Left lobe of liver (tissue), 2 donors: ENCODE results near the gene VAPA. TPM values are rescaled to one million over a fixed set of nuclear protein-coding genes. Genes with fewer than 3 reads are reported as not detected.

Source experiments
- ATAC-seq: fragments of 200-7000 bp; cut with Tn5 transposase; one replicate; pipeline ENCODE4 v1.9.1; 2020; ENCODE audit warnings: mild to moderate bottlenecking, moderate library complexity
- DNase-seq: peaks from one replicate; pipeline ENCODE4 v3.0.0-alpha.2; 2020; ENCODE audit warnings: low spot score
- total RNA-seq: library from RNA; stranded (reverse); gene quantifications from one replicate; pipeline ENCODE4 v1.2.1, GENCODE V29; 2021
- donor health status: DM: no; HTN: no; CAD: no; lungs with moderate emphysema.
- donor health status: DM: no; HTN: yes; CAD: no.

The VAPA gene
- total RNA-seq, 1 donor from 2014 or later, result 72.4 TPM

GRCh38 chr18:9968081-9968848, 54.4 kb downstream of the VAPA start:
- no peak for ATAC-seq

GRCh38 chr18:9969247-9969646, 55.4 kb downstream of the VAPA start:
- no peak for ATAC-seq
- no peak for DNase-seq

More at GRCh38 chr18:9968081-9968848, 54.4 kb downstream of the VAPA start:
- no peak for DNase-seq

DNA sequence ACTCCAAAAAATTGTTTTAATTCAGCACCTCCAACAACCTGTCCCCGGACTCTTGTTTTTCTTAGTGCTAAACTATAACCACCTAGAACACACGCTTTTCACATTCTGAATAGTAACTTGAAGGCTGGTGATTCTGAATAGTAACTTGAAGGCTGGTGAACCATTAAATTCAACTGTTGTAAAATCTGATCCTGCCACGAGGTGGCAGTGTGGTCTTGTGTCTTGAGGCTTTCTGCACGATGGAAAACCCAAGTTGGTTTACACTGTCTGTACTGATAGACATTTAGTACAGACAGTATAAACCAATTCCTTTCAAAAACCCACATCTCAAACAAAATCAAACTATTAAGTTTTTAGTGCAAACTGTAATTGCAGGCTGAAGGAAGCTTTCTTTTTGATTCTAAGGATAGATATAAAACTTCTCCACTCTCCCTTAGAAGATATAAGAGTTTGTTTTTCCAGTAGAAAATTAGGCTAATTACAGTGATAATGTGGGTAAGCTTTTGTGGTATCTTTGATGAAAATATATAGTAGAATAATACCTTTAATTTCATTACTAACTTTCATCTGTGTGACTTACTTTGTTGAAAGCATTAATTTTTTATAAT, 57.6 kb downstream of the VAPA start:
- ATAC-seq (peak; percentile 97), DNase-seq (peak; percentile 68)

GRCh38 chr18:9973470-9973869, 59.7 kb downstream of the VAPA start:
- ATAC-seq, result no peak
- DNase-seq, result no peak

GRCh38 chr18:9974279-9974915, 60.6 kb downstream of the VAPA start:
- no peak for ATAC-seq
- no peak for DNase-seq

- DNase-seq (no peak), ATAC-seq (no peak)
Observed at GRCh38 chr18:9975658-9976057, 61.8 kb downstream of the VAPA start.

GRCh38 chr18:9982711-9983110, 68.9 kb downstream of the VAPA start:
- DNase-seq (no peak), ATAC-seq (no peak)

- DNase-seq, result no peak
- no peak for ATAC-seq
Observed at GRCh38 chr18:9984080-9984479, 70.3 kb downstream of the VAPA start.

DNA sequence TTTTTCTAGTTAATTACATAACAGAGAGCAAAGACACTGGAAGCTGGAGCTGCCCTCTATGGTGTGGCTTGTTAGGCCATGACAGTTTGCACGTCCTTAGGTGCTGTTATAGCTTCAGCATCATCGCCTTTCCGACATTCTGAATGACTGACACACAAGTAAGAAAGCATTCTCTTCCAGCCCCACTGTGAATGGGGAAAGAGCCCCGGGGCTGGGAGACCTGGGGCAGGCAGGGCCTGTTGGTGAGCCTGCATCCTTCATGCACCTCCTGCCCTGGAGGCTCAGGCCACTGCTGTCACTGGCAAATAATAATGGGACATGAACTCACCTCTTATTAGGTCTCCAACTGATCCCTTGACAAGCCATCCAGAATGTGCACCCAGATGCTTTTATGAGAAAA, 71.8 kb downstream of the VAPA start:
- ATAC-seq (no peak), DNase-seq (no peak)

GRCh38 chr18:9986156-9986930, 72.5 kb downstream of the VAPA start:
- DNase-seq (no peak), ATAC-seq (no peak)

DNA sequence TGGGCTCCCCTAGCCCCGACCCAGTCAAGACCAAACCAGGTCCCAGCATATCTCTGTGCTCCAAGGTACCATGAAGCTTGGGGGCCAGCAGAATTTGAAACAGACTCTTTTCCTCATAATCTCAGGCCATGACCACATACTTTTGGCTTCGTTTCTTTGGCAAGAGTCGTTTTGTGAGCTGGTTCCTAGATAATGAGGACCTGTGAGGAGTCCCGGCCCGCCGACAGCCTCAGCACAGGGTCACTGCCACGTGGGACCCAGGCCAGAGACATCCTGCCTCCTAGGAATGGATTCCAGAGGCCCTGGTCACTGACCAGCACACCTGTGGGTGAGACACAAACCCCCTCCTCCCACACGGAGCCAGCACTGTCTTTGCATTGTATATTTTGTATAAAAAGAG, 73.5 kb downstream of the VAPA start:
- ATAC-seq (peak; percentile 22), DNase-seq (no peak)

DNA sequence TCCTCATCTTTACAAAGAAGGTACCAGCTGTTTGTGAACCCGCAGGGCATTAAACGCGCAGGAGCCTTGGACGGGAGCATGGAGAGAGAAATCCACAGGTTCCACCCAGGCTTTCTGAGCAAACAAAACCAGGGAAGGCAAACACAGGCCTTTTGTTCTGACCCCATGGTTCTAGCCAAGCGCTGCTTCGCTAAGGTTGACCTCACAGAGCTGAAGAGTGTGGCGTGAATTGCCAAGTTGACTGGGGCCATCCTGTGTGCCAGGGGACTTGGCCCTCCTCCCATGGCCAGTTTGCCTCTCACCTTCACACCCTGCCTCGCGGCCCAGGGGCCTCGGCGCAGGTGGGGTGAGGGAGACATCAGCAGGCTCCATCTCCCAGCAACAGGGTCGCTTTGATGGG, 74.1 kb downstream of the VAPA start:
- ATAC-seq (peak; percentile 82), DNase-seq (peak; percentile 58)

DNA sequence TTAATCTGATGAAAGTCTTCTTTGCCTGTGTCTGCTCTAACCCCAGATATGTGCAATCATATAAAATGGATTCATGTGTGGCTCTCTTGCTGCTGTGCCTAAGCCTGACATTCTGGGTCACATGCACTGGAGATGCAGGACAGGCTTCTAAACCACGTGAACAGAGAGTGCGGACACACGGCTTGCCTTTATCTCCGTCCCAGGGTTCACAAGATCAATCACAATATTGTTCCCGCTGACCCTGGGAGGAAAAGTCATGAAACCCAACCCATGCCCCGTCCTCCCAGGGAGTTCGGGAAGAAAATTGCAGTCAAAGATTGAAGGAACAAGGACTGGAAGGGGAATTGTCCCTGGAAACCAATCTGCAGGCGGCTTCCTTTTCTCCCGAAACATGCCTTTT, 74.8 kb downstream of the VAPA start:
- DNase-seq (no peak), ATAC-seq (peak; percentile 50)

DNA sequence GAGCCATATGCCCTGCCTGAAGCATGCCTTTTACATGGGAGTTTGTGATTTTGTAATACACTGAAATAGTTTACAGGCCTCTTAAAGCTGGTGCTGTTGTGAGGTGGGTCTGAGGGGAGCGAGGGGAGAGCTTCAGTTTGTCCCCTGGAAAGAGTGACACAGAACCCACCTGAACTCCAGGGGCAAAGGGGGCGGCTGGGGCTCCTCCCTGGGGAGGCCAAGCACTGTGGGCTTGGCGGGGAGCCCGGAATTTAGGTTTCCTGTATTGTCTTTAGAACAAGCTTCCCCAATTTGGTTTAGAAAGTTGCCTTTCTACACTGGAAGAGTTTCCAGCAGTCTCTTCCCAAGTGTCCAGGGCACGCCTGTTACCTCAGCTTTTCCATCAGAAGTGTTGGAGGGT, 75.7 kb downstream of the VAPA start:
- DNase-seq (no peak), ATAC-seq (no peak)

DNA sequence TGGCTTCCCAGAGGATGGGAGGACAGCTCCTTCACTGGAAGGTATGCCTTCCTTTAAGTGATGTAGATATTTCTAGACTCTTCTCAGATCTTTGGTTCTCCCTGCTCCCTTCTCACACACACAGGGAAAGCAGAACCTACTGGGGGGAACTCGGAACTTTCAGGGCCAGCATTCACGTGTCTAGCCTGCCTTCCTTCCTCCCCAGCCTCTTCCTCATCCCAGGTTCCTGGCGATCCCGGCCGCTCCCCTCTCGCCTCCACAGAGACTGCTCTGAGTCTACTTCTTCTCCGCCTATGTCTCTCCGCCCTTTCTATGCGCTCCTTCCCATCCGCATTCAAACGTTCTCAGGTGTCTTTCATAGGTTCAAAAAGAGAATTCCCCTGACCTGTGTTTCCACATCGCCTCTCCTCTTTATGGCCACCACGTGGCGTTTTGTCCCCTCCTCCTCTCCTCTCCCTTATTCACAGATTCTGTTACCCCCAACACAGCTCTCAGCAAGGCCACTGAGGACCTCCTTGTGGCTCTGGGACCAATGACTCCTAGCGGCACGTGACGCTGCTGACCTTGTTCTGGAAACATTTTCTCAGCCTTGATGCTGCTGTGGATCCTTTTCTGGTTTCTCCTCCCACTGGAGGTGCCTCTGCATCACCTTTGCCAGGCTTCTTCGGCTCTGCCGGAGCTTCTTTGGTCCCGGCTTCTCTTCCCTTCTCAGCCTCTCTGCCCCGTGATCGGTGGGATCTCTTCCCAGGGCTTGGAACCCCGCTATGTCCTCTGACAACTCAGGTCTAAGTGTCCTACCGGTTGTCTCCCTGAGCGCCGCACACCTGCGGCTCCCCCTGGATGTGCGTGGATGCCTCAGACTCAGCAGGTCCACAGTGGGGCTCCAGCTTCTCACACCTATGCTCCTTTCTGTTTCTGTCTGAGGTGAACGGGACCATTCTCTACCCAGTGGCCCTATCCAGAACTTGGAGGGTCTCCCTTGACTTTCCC, 77.5 kb downstream of the VAPA start:
- DNase-seq (no peak), ATAC-seq (no peak)

GRCh38 chr18:9992300-9992972, 78.6 kb downstream of the VAPA start:
- ATAC-seq, result no peak
- DNase-seq, result no peak

DNA sequence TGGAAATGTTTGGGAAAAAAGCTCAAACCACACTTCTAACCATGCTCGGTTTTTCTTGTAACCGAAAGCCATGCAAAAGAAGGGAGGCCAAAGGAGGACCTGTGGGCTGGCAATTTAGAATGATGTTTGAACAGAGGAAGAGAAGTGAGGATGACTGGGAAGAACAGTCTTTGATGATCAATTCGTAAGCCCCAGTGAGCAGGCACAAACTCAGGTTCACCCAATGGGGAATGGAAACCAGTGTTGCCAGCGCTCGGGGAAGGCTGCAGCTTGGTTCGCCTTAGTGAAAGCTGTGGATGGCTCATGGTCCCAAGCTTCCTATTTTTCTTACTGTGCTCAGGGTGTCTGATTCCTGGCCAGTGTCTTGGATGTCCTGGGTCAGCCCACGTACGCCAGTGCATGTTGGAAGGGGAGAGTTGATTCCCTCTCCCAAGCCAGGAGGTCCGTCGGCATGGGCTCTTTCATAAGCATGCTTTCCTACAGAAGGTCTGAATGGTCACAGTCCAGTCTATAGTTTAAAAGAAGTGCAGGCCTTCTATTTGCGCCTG, 79.2 kb downstream of the VAPA start:
- ATAC-seq, result no peak
- DNase-seq, result no peak

DNA sequence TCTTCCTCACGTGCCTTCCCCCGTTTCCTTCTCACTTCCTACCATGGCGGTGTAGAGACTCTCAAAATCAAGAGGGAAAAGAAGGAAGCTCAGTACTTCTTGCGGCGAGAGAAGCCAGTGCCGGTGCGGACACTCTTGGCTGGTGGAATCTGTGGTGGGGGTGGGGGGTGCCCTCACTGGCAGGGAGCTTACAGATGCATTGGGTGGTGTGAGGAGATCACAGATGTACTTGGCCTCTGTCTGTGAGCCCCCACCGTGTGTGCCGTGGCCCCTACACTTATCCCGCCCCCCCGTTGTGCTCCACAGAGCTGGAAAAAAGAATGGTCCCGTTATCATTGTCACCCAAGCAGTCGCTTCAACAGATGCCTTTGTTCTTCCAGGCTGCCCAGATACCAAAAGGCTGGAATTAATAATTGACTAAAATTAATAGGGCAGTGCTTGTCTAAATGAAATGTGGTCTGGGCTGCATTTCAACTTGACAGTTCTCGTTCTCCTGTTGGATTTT, 79.8 kb downstream of the VAPA start:
- no peak for DNase-seq
- ATAC-seq, result no peak

GRCh38 chr18:9994026-9994570, 80.3 kb downstream of the VAPA start:
- ATAC-seq, result no peak

More at GRCh38 chr18:9994026-9994570, 80.3 kb downstream of the VAPA start:
- DNase-seq, result no peak
